Trophoblast cell (in vitro differentiated cells and primary cell): ENCODE results near the gene CACNA2D3.

ENCODE experiments used
- DNase-seq, 2 donors: peaks; one replicate each; pipeline ENCODE4 v3.0.0-alpha.2; 2016
- H2AFZ ChIP-seq: 2 replicates; pipeline ENCODE4 v1.6.1; 2013; ENCODE audit warnings: low read length, moderate library complexity, mild to moderate bottlenecking; ENCODE audit not compliant: insufficient read depth, poor library complexity
- H2AK5ac ChIP-seq: 2 replicates; pipeline ENCODE4 v1.6.1; 2013; ENCODE audit warnings: mild to moderate bottlenecking, low read length
- H2BK120ac ChIP-seq: 2 replicates; pipeline ENCODE4 v1.6.1; 2013; ENCODE audit warnings: low read length, mild to moderate bottlenecking, moderate library complexity; ENCODE audit not compliant: insufficient read depth, poor library complexity
- H2BK12ac ChIP-seq: 2 replicates; pipeline ENCODE4 v1.6.1; 2013; ENCODE audit warnings: mild to moderate bottlenecking, low read length, moderate library complexity
- H2BK5ac ChIP-seq: 2 replicates; pipeline ENCODE4 v1.6.1; 2013; ENCODE audit warnings: low read length, low read depth, moderate library complexity, mild to moderate bottlenecking; ENCODE audit not compliant: poor library complexity
- H3K14ac ChIP-seq: 2 replicates; pipeline ENCODE4 v1.6.1; 2013; ENCODE audit warnings: mild to moderate bottlenecking, low read length
- H3K18ac ChIP-seq: 2 replicates; pipeline ENCODE4 v1.6.1; 2013; ENCODE audit warnings: mild to moderate bottlenecking, low read length
- H3K23ac ChIP-seq: 2 replicates; pipeline ENCODE4 v1.6.1; 2013; ENCODE audit warnings: low read length
- H3K27ac ChIP-seq: 2 replicates; pipeline ENCODE4 v1.5.1; 2013; ENCODE audit warnings: low read depth, mild to moderate bottlenecking, inconsistent platforms, low read length, moderate library complexity
- H3K27me3 ChIP-seq: 2 replicates; pipeline ENCODE4 v1.6.1; 2013; ENCODE audit warnings: inconsistent platforms, mild to moderate bottlenecking, low read length, moderate library complexity; ENCODE audit not compliant: insufficient read depth
- H3K36me3 ChIP-seq, 2 experiments: 1 replicate in 1 of 2; 2 replicates in 1 of 2; pipeline ENCODE4 v1.6.1; 2013; ENCODE audit warnings: low read length in 2 of 2, mild to moderate bottlenecking in 2 of 2, moderate library complexity in 1 of 2; ENCODE audit not compliant: insufficient read depth in 2 of 2, control insufficient read depth in 1 of 2
- H3K4ac ChIP-seq: 2 replicates; pipeline ENCODE4 v1.6.1; 2013; ENCODE audit warnings: low read depth, mild to moderate bottlenecking, low read length, moderate library complexity
- H3K4me1 ChIP-seq, 2 experiments: 1 replicate in 1 of 2; 2 replicates in 1 of 2; pipeline ENCODE4 v1.6.1; 2013; ENCODE audit warnings: low read length in 2 of 2, mild to moderate bottlenecking in 2 of 2, moderate library complexity in 1 of 2; ENCODE audit not compliant: insufficient read depth in 2 of 2, control insufficient read depth in 1 of 2
- H3K4me2 ChIP-seq: 2 replicates; pipeline ENCODE4 v1.6.1; 2013; ENCODE audit warnings: inconsistent platforms, mild to moderate bottlenecking, low read length, moderate library complexity
- H3K4me3 ChIP-seq: 2 replicates; pipeline ENCODE4 v1.5.1; 2013; ENCODE audit warnings: mild to moderate bottlenecking, low read depth, low read length, inconsistent platforms
- H3K79me1 ChIP-seq: one replicate; pipeline ENCODE4 v1.6.1; 2013; ENCODE audit warnings: low read length
- H3K79me2 ChIP-seq: 2 replicates; pipeline ENCODE4 v1.6.1; 2013; ENCODE audit warnings: low read length, mild to moderate bottlenecking; ENCODE audit not compliant: control insufficient read depth, insufficient read depth, poor library complexity
- H3K9ac ChIP-seq: 2 replicates; pipeline ENCODE4 v1.6.1; 2013; ENCODE audit warnings: mild to moderate bottlenecking, low read length
- H3K9me3 ChIP-seq: 2 replicates; pipeline ENCODE4 v1.6.1; 2013; ENCODE audit warnings: low read depth, mild to moderate bottlenecking, control low read depth, inconsistent platforms, low read length; ENCODE audit not compliant: insufficient read depth
- H4K12ac ChIP-seq: 2 replicates; pipeline ENCODE4 v1.6.1; 2013; ENCODE audit warnings: low read depth, mild to moderate bottlenecking, low read length, moderate library complexity
- H4K8ac ChIP-seq: 2 replicates; pipeline ENCODE4 v1.6.1; 2013; ENCODE audit warnings: low read depth, mild to moderate bottlenecking, low read length, moderate library complexity
- H4K91ac ChIP-seq: one replicate; pipeline ENCODE4 v1.6.1; 2013; ENCODE audit warnings: low read depth, mild to moderate bottlenecking, low read length, moderate library complexity
- WGBS: extraction: QIAGEN DNeasy Blood & Tissue Kit; methylation state at CpG from one replicate; pipeline ENCODE4 v1.1.7; 2013; ENCODE audit warnings: missing lambda C conversion rate; ENCODE audit not compliant: insufficient read length, insufficient coverage; ENCODE audit errors: extremely low coverage; 5-methylcytosine and 5-hydroxymethylcytosine counted together

Gene CACNA2D3

DNA sequence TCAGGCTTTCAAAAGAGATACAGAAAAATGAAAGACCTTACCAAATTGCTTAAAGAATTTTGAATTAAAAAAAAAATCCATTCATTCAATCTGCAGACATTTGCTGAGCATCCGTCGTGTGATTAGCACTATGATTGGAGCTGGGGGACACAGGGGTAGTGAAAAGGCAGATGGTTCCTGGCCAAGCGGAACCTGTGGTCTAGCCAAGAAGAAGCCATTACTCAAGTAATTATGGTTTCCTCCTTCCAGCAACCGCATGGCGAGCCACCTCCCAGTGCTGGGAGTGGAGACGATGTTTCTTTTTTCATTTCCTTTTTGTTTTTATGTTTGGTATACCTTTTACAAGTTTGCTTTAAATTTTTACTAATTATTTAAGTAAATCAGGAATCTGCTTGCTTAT lies 140.2 kb downstream of the CACNA2D3 start:
- Histone ChIP-seq H3K27ac (no peak overlapping the region), H3K27me3 (no peaks in the 10 kb centered on the region), H3K79me1 (no peaks in the 10 kb centered on the region), H3K9me3 (no peaks in the 10 kb centered on the region), H3K36me3 (no peaks in the 10 kb centered on the region), H3K18ac (no peak overlapping the region), H4K91ac (no peak overlapping the region), H3K79me2 (no peaks in the 10 kb centered on the region), H3K4me3 (no peak overlapping the region), H4K8ac (no peak overlapping the region), H2AK5ac (no peak overlapping the region), H3K4me1 (no peaks in the 10 kb centered on the region), H3K4ac (no peak overlapping the region), H3K4me2 (no peak overlapping the region), H3K14ac (no peak overlapping the region), H3K23ac (no peak overlapping the region), H2BK120ac (no peak overlapping the region), H2AFZ (no peak overlapping the region), H3K9ac (no peak overlapping the region), H4K12ac (no peak overlapping the region), H2BK5ac (no peak overlapping the region), H2BK12ac (no peak overlapping the region)
- no peak for DNase-seq
- WGBS: no CpG with 5 or more reads among the region's 6 CpGs

GRCh38 chr3:54262946-54263345 lies 140.6 kb downstream of the CACNA2D3 start:
- H3K27ac ChIP-seq: no peak overlapping the region
- no peak overlapping the region for H4K8ac ChIP-seq
- H2BK5ac ChIP-seq: no peak overlapping the region
- no peaks in the 10 kb centered on the region for H3K9me3 ChIP-seq
- no peak overlapping the region for H3K23ac ChIP-seq
- no peak overlapping the region for H2BK120ac ChIP-seq
- no peaks in the 10 kb centered on the region for H3K36me3 ChIP-seq
- H3K4me3 ChIP-seq: no peak overlapping the region
- WGBS: no CpG with 5 or more reads among the region's 1 CpG
- H2BK12ac ChIP-seq: no peak overlapping the region
- no peaks in the 10 kb centered on the region for H3K79me1 ChIP-seq
- no peak overlapping the region for H3K14ac ChIP-seq
- H3K79me2 ChIP-seq: no peaks in the 10 kb centered on the region
- no peaks in the 10 kb centered on the region for H3K27me3 ChIP-seq
- no peak overlapping the region for H2AFZ ChIP-seq
- H2AK5ac ChIP-seq: no peak overlapping the region
- no peak overlapping the region for H3K4ac ChIP-seq
- H3K18ac ChIP-seq: no peak overlapping the region
- H3K4me1 ChIP-seq: no peaks in the 10 kb centered on the region
- H4K91ac ChIP-seq: no peak overlapping the region
- H4K12ac ChIP-seq: no peak overlapping the region
- H3K9ac ChIP-seq: no peak overlapping the region
- DNase-seq: no peak
- no peak overlapping the region for H3K4me2 ChIP-seq

DNA sequence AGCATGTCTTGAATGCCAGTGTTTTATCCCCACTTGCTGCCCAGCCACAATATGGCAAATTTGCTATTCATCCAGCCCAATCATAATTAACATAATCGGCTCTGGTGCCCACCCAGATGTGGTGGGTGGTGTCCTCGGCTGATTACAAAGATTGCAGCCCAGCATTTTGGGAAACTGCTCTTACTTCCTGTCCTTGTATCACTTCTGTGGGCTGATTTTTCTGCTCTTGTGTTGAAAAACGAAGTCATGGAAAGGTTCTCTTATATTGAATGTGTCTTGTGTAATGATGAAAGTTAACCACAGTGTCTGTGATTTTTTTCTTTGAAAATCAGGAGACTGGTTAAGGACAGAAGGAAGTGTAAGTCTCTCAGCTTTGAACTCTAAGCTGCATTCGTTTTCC lies 141.7 kb downstream of the CACNA2D3 start:
- Histone ChIP-seq H3K79me2 (no peaks in the 10 kb centered on the region), H3K4ac (no peak overlapping the region), H3K4me1 (no peaks in the 10 kb centered on the region), H3K23ac (no peak overlapping the region), H3K14ac (no peak overlapping the region), H3K36me3 (no peaks in the 10 kb centered on the region), H4K12ac (no peak overlapping the region), H3K27ac (no peak overlapping the region), H2BK5ac (no peak overlapping the region), H3K79me1 (no peaks in the 10 kb centered on the region), H3K4me3 (no peak overlapping the region), H3K9me3 (no peaks in the 10 kb centered on the region), H3K9ac (no peak overlapping the region), H2AK5ac (no peak overlapping the region), H2AFZ (no peak overlapping the region), H4K8ac (no peak overlapping the region), H4K91ac (no peak overlapping the region), H3K4me2 (no peak overlapping the region), H2BK120ac (no peak overlapping the region), H3K18ac (no peak overlapping the region), H3K27me3 (no peaks in the 10 kb centered on the region), H2BK12ac (no peak overlapping the region)
- no peak for DNase-seq
- no CpG with 5 or more reads among the region's 4 CpGs for WGBS

DNA sequence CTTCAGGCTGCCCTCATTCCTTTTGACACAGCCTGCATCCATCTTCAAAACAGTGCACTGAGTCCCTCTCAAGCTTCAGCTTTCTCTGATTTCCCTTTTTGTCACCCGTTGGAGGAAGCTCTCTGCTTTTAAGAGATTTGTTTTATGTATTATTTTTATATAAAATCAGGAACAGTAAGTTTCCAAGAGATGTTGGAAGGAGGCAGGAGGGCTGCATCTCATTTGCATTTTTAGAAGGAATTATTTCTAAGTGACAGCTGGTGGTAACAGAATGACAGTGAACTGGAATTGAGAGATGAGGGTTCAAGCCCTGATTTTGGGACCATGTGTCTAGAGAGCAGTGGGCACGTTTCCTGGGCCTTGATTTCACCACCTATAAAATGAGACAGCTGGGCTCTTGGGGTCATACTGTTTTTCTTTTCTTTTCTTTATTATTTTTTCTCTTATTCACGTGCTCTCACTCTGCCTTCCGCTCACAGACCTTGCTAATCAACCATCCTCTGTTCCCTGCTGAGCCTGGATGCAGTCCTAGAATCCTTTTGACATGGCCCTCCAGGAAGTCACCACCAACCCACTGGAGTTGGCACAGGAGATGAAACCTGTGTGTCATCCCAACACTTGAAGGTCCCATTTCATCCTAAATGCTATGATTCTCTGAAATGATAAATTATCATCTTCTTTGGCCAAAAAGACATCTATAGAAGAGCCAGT lies 148.6 kb downstream of the CACNA2D3 start:
- WGBS: no CpG with 5 or more reads among the region's 4 CpGs
- Histone ChIP-seq H3K4me3 (no peak overlapping the region), H3K4ac (no peak overlapping the region), H3K79me2 (no peaks in the 10 kb centered on the region), H3K9ac (no peak overlapping the region), H4K8ac (no peak overlapping the region), H4K91ac (no peak overlapping the region), H3K9me3 (no peaks in the 10 kb centered on the region), H3K27me3 (peaks cover 3% of the 10 kb centered on the region), H3K14ac (no peak overlapping the region), H3K79me1 (no peaks in the 10 kb centered on the region), H3K36me3 (no peaks in the 10 kb centered on the region), H3K23ac (no peak overlapping the region), H3K18ac (no peak overlapping the region), H3K4me2 (no peak overlapping the region), H2AFZ (no peak overlapping the region), H2BK120ac (no peak overlapping the region), H2AK5ac (no peak overlapping the region), H3K27ac (no peak overlapping the region), H2BK5ac (no peak overlapping the region), H4K12ac (no peak overlapping the region), H3K4me1 (no peaks in the 10 kb centered on the region), H2BK12ac (no peak overlapping the region)
- DNase-seq: no peak
